Measurements from ENCODE around the gene TPCN1. TPM values are rescaled to one million over a fixed set of nuclear protein-coding genes. Genes with fewer than 3 reads are reported as not detected.
A peak's percentile ranks its signal among the peaks of the same experiment; 100 is the strongest.

TPCN1 gene
- total RNA-seq, 6 experiments from 2014 or later, result 18.0 to 34.6 (median 28.3) TPM

DNA sequence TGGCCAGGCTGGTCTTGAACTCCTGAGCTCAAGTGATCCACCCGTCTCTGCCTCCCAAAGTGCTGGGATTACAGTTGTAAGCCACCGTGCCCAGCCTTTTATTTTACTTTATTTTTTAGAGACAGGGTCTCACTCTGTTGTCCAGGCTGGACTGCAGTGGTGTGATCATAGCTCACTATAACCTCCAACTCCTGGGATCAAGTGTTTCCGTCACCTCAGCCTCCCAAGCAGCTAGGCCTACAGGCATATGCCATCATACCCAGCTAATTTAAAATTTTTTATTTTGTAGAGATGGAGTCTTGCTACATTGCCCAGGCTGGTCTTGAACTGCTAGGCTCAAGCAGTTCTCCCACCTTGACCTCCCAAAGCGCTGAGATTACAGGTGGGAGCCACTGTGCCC lies 3.7 kb downstream of the TPCN1 start:
- ATAC-seq, result no peak
- Histone ChIP-seq H3K4me1 (peaks cover 0 to 47% (median 5%) of the 10 kb centered on the region in 4 donors), H3K4me3 (no peak overlapping the region), H3K36me3 (peaks cover 0 to 23% (median 3%) of the 10 kb centered on the region in 4 donors), H3K9me3 (no peaks in the 10 kb centered on the region), H3K27ac (no peak overlapping the region), H3K27me3 (no peaks in the 10 kb centered on the region)
- TF ChIP-seq, protein P1, sequence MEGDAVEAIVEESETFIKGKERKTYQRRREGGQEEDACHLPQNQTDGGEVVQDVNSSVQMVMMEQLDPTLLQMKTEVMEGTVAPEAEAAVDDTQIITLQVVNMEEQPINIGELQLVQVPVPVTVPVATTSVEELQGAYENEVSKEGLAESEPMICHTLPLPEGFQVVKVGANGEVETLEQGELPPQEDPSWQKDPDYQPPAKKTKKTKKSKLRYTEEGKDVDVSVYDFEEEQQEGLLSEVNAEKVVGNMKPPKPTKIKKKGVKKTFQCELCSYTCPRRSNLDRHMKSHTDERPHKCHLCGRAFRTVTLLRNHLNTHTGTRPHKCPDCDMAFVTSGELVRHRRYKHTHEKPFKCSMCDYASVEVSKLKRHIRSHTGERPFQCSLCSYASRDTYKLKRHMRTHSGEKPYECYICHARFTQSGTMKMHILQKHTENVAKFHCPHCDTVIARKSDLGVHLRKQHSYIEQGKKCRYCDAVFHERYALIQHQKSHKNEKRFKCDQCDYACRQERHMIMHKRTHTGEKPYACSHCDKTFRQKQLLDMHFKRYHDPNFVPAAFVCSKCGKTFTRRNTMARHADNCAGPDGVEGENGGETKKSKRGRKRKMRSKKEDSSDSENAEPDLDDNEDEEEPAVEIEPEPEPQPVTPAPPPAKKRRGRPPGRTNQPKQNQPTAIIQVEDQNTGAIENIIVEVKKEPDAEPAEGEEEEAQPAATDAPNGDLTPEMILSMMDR (IDR thresholded peaks at IDR 0.05), result no peak
- no peak for TF ChIP-seq POLR2A (IDR thresholded peaks at IDR 0.05)
- intact Hi-C loops (cut with DNase I), result no loop called here
- 97% methylated on average over 4 of the region's 4 CpGs for WGBS (ENCODE audit: insufficient coverage, low coverage, low lambda C conversion rate, missing lambda C conversion rate)
- DNase-seq, result no peak

DNA sequence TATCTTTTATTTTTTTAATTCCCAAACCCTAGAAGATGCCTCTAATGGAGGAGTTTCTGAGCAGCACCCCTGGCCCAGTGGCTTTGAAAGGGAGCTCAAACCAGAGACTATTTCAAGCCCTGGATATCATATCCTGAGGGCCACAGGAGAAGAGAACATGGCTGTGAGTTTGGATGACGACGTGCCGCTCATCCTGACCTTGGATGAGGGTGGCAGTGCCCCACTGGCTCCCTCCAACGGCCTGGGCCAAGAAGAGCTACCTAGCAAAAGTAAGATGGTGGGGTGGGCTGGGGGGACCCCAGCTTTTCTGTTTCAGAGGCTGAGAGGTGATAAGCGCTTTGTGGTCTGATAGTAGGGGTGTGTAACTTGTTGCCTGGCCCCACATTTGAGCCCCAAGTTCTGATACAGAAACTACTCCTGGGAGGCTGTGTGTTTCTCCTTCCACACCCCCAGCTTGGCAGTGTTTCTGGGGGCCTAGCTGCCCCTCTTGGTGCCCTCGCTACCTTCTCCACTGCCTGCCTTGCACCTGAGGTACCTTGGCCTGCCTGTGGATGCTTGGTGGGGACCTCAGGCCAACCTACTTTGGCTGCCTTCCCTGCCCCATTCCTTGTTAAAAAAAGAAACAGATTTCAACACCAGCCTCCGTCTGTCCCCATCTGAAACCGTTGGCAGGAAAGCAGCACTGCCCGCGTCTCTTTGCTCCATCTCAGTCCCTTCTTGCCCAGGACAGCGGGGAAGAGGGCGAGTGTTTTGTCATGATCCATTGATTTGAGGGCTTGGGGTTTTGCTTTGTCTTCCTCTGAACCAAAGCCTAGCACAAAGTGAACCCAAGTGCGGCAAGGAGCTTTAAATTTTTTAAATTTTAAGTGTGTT lies 5.7 kb downstream of the TPCN1 start:
- Histone ChIP-seq H3K36me3 (peaks cover 0 to 23% (median 5%) of the 10 kb centered on the region in 4 donors), H3K9me3 (no peaks in the 10 kb centered on the region), H3K27me3 (no peaks in the 10 kb centered on the region), H3K4me1 (peaks cover 0 to 53% (median 5%) of the 10 kb centered on the region in 4 donors), H3K27ac (no peak overlapping the region), H3K4me3 (no peak overlapping the region)
- no peak for TF ChIP-seq POLR2A (IDR thresholded peaks at IDR 0.05)
- TF ChIP-seq, protein P1 (IDR thresholded peaks at IDR 0.05), result no peak
- peak in 1 of 4 donors; percentile 13 for ATAC-seq
- intact Hi-C loops (cut with DNase I), result no loop called here
- no peak for DNase-seq
- 69% methylated on average over 9 of the region's 13 CpGs for WGBS (ENCODE audit: insufficient coverage, low coverage, low lambda C conversion rate, missing lambda C conversion rate)

DNA sequence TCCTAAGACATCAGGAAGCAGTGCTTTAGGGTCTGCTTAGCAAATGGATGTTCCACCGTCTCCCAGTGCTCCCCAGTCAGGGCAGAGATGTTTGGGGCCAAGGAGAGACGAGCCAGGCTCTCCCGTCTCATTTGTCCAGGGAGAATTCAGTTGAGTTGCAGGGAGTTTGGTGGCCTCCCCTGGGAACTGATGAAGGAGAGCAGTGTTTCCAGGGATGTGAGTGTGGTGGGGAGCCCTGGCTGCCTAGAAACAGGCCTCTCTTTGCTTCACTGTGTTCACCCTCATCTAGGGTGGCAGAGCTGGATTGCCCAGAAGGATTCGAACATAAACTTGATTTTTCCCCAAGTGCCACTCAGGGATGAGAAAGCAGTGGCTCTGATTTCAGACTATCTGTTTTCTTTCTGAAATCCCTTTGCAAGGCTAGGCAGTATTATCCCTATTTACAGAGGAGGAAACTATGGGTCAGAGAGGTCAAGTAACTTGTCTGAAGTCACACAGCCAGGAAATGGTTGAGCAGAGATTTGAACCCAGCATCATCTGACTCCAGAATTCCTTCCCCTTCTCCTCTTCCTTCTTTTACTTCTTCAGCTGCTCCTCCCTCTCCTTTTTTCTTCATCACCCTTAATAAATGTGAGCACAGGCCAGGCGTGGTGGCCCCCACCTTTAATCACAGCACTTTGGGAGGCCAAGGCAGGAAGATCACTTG lies 6.6 kb downstream of the TPCN1 start:
- no peaks in the 10 kb centered on the region for H3K9me3 ChIP-seq
- no peak overlapping the region for H3K27ac ChIP-seq
- H3K36me3 ChIP-seq, result peaks cover 0 to 31% (median 9%) of the 10 kb centered on the region in 4 donors
- no peak for DNase-seq
- 81% methylated on average over 3 of the region's 5 CpGs for WGBS (ENCODE audit: insufficient coverage, low coverage, low lambda C conversion rate, missing lambda C conversion rate)
- ATAC-seq, result no peak
- H3K4me3 ChIP-seq, result no peak overlapping the region
- intact Hi-C loops (cut with DNase I), result no loop called here
- TF ChIP-seq POLR2A (IDR thresholded peaks at IDR 0.05), result no peak
- TF ChIP-seq, protein P1 (IDR thresholded peaks at IDR 0.05), result no peak
- no peaks in the 10 kb centered on the region for H3K27me3 ChIP-seq
- H3K4me1 ChIP-seq, result peaks cover 0 to 44% (median 5%) of the 10 kb centered on the region in 4 donors

DNA sequence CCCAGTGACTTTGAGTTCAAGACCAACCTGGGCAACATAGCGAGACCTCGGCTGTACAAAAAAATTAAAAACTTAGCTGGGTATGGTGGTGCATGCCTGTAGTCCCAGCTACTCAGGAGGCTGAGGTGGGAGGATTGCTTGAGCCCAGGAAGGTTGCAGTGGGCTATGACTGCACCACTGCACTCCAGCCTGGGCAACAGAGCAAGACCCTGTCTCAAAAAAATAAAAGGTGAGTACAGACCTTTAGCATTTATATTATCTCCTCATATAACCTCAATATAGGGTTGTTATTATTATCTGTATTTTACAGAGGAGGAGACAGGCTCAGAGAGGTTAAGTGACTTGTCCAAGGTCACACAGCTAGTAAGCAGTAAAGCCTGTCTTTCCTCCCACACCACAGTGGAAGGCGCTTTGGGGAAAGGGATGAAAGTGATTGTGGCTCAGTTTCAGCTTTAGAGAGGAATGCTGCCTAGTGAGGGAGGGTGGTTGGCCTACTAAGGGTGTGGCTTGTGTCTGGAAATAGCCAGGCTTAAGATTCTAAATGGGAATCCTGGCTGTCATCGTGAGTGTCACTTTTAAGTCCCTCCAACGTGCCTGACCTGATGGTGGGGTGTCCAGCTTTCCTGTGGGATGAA lies 7.2 kb downstream of the TPCN1 start:
- DNase-seq (no peak), ATAC-seq (no peak)
- Histone ChIP-seq H3K27me3 (no peaks in the 10 kb centered on the region), H3K4me1 (peaks cover 0 to 42% (median 4%) of the 10 kb centered on the region in 4 donors), H3K4me3 (no peak overlapping the region), H3K36me3 (peaks cover 0 to 38% (median 13%) of the 10 kb centered on the region in 4 donors), H3K27ac (no peak overlapping the region), H3K9me3 (no peaks in the 10 kb centered on the region)
- intact Hi-C loops (cut with DNase I), result no loop called here
- TF ChIP-seq POLR2A (IDR thresholded peaks at IDR 0.05), result no peak
- TF ChIP-seq, protein P1 (IDR thresholded peaks at IDR 0.05), result no peak
- 77% methylated on average over 4 of the region's 5 CpGs for WGBS (ENCODE audit: insufficient coverage, low coverage, low lambda C conversion rate, missing lambda C conversion rate)
